Keratinocyte (primary cell): Measurements from ENCODE around the gene RAB4A.

ENCODE experiments used
- CTCF ChIP-seq, 3 experiments: IDR thresholded peaks in 1 of 3; conservative IDR thresholded peaks in 1 of 3; optimal IDR thresholded peaks in 1 of 3; 2 replicates in 2 of 3; 3 replicates in 1 of 3; pipeline versions ENCODE3 to v1.5.1; 2011; ENCODE audit warnings: low read length in 3 of 3, mild to moderate bottlenecking in 3 of 3, moderate library complexity in 2 of 3, control low read depth in 1 of 3, inconsistent platforms in 1 of 3; ENCODE audit not compliant: insufficient read depth in 2 of 3; ENCODE audit errors: extremely low read depth in 1 of 3
- EZH2 ChIP-seq: IDR thresholded peaks from one replicate; pipeline ENCODE4 v1.6.1; 2012; ENCODE audit warnings: inconsistent platforms, mild to moderate bottlenecking, low read length, moderate library complexity

- no peak for TF ChIP-seq CTCF (optimal IDR thresholded peaks at IDR 0.05 in 1 of 3, IDR thresholded peaks at IDR 0.05 in 1 of 3, conservative IDR thresholded peaks at IDR 0.05 in 1 of 3; ENCODE audit: extremely low read depth in 1 of 3, insufficient read depth in 2 of 3, low read length in 3 of 3)
- TF ChIP-seq EZH2 = no peak
These were observed 47.4 kb upstream of the RAB4A start for GRCh38 chr1:229223498-229223897.
